Pancreas (tissue), 10 donors: Measurements from ENCODE around the gene GSS. TPM values are rescaled to one million over a fixed set of nuclear protein-coding genes. Genes with fewer than 3 reads are reported as not detected.

Experiments
- ATAC-seq, 4 donors: fragments of 200-7000 bp; cut with Tn5 transposase; one replicate each; pipeline versions ENCODE4 v1.8.0 to v1.9.1; 2020; ENCODE audit warnings: mild to moderate bottlenecking in 4 of 4, moderate library complexity in 4 of 4
- DNase-seq, 6 donors: peaks; one replicate each; pipeline ENCODE4 v3.0.0-alpha.2; 2020
- FAIRE-seq: peaks from 2 replicates; lab custom pipeline; 2012; peaks lifted over from hg19 to GRCh38; lab: Jason Lieb, UNC
- H3K27ac ChIP-seq, 4 donors: fragments of 200-600 bp; sonication (generic); 1 replicate in 3 of 4; 2 replicates in 1 of 4; pipeline versions ENCODE4 v1.5.0 to v1.8.0; 2020
- H3K27me3 ChIP-seq, 4 donors: fragments of 200-600 bp; one replicate each; pipeline ENCODE4 v1.8.0; 2021
- H3K36me3 ChIP-seq, 3 donors: fragments of 200-600 bp; sonication (generic) in 1 of 3; one replicate each; pipeline versions ENCODE4 v1.5.0 to v1.8.0; 2020 to 2021
- H3K4me1 ChIP-seq, 3 donors: fragments of 200-600 bp; one replicate each; pipeline ENCODE4 v1.8.0; 2021
- H3K4me3 ChIP-seq, 4 donors: fragments of 200-600 bp; sonication (generic) in 2 of 4; one replicate each; pipeline versions ENCODE4 v1.5.0 to v1.8.0; 2020 to 2021
- H3K9me3 ChIP-seq, 4 donors: fragments of 200-600 bp; one replicate each; pipeline ENCODE4 v1.8.0; 2021
- WGBS, 2 donors: extraction: QIAGEN DNeasy Blood & Tissue Kit; methylation state at CpG; one replicate each; pipeline ENCODE4 v1.1.7; 2013; 5-methylcytosine and 5-hydroxymethylcytosine counted together
- intact Hi-C, 3 donors: fragments of 100-400 bp; cut with DNase I; formaldehyde crosslinking; loops; one replicate each; pipeline versions ENCODE4 v1.11.1 to v1.14.2; 2022
- polyA plus RNA-seq, 2 donors: library from polyadenylated mRNA; stranded (reverse); fragments of 200-250 nt; gene quantifications; one replicate each; pipeline ENCODE4 v1.2.3, GENCODE V29; 2013
- total RNA-seq, 6 donors: library from RNA; stranded (reverse); fragmentation: NEBNext Ultra II Directional in 4 of 6; extraction: Animal tissue kit (Norgen Biotek cat#: 25700) in 4 of 6; gene quantifications; one replicate each; pipeline versions ENCODE4 v1.2.1 to v1.2.4, GENCODE V29; 2021 to 2023
- TF ChIP-seq, protein P1 (sequence below), 4 donors: fragments of 200-600 bp; sonication (generic) in 3 of 4; IDR thresholded peaks; one replicate each; pipeline versions ENCODE4 v1.5.0 to v1.8.0; 2021; ENCODE audit warnings: antibody characterized with exemption in 4 of 4
- donor health status: healthy with polysubstance abuse.
- donor health status: DM: no; HTN: no; CAD: no; lungs with moderate emphysema.
- donor health status: DM: no; HTN: no; CAD: no.
- donor health status: control.
- donor health status: control.
- donor health status: Bipolar disorder and iron deficiency.
- donor health status: DM: yes; HTN: yes; CAD: no.
- donor health status: DM: no; HTN: no; CAD: no.
- donor health status: DM: no; HTN: no; CAD: no.
- donor health status: DM: yes; HTN: yes; CAD: no.

GSS gene
- total and polyA plus RNA-seq, 8 donors = 6.7 to 32.2 (median 14.4) TPM

DNA sequence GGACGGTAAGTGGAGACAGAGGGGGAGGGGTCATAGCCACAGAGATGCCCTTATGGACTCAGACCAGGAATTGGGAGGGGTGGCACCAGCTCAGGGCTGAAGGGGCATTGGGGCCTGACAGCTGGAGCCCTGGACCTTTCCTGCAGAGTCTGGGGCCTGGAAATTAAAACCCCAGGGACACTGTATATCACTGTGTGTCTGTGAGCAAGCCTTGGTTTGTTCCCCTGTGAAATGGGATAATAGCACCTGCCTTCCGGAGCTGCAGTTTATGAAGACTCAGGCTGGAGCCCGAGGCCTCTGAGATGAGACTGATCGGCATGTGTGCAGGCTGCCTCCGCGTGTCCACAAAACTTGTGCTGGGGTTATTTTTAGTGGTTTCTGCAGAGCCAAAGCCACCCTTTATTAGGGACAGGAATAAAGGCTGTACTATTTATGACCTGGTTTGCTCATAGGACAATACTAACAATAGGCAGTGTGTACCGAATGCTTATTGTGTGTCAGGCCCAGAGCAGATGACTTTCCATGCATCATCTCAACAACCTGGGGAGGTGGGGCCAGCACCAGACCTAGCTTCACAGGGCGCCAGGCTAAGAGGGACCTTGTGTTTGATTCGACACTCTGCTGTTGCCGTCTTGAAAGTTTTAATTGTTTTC, 22.6 kb upstream of the GSS start:
- no peak for DNase-seq
- no peak for ATAC-seq
- 84 to 88% methylated on average over 10 of the region's 10 CpGs for WGBS, 2 donors
- no peaks in the 10 kb centered on the region for H3K27me3 ChIP-seq
- no peaks in the 10 kb centered on the region for H3K9me3 ChIP-seq
- H3K36me3 ChIP-seq = no peaks in the 10 kb centered on the region
- H3K4me1 ChIP-seq = no peaks in the 10 kb centered on the region
- H3K27ac ChIP-seq = no peak overlapping the region
- intact Hi-C loops = no loop called here
- no peak overlapping the region for H3K4me3 ChIP-seq
- no peak for FAIRE-seq
- TF ChIP-seq, protein P1, sequence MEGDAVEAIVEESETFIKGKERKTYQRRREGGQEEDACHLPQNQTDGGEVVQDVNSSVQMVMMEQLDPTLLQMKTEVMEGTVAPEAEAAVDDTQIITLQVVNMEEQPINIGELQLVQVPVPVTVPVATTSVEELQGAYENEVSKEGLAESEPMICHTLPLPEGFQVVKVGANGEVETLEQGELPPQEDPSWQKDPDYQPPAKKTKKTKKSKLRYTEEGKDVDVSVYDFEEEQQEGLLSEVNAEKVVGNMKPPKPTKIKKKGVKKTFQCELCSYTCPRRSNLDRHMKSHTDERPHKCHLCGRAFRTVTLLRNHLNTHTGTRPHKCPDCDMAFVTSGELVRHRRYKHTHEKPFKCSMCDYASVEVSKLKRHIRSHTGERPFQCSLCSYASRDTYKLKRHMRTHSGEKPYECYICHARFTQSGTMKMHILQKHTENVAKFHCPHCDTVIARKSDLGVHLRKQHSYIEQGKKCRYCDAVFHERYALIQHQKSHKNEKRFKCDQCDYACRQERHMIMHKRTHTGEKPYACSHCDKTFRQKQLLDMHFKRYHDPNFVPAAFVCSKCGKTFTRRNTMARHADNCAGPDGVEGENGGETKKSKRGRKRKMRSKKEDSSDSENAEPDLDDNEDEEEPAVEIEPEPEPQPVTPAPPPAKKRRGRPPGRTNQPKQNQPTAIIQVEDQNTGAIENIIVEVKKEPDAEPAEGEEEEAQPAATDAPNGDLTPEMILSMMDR (IDR thresholded peaks at IDR 0.05) = no peak

DNA sequence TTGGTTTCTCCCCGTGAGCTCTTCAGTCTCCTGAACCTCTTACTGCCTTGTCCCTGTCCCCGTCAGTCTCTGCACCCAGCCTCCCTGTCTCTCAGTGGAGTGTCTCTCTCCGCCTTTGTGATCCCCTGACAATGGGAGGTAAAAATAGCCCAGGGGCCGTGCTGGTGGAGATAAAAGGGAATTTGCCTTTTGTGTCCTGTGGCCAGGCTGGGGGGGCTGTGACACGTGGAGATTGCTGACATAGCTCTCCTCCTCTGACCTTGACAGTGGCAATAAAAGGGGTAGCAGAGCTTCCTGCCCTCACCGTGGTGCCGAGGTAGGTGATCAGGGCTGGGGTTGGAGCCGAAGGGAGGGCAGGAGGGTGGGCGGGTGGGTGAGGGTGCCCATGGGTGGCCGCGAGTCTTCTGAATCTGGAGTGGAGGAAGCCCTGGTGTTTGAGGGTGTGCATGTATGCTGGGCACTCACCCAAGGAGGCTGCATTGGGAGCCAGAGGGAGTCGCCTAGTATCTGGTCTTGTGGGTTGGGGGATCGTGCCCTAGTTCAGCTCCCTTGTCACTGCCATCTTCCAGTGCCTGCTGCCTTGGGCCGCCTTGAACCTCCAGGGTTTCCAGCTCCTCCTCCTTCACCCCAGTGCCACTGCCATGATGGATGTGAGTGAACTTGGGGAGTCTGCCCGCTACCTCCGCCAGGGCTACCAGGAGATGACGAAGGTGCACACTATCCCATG, 21.9 kb upstream of the GSS start:
- 57 to 64% methylated on average over 17 of the region's 17 CpGs for WGBS, 2 donors
- intact Hi-C loops = no loop called here
- no peak for FAIRE-seq

DNA sequence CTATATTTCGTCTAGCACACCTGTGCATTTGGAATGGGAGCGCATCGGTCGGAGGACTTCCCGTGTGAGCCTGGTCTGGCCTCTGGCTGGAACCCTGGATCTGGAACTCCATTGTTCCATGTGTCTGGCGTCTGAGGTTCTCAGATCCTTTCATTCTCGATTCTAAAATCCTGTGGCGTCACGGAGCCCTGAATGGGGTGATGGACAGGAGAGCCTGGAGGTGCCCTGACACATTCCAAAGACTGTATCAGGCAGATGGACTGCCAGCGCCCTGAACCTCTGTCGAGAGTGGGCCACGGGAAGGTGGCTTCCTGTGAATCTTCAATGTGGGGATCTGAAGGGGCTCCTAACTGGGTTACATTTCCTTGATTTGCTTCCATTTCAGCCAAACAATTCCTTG, 20.7 kb upstream of the GSS start:
- no peaks in the 10 kb centered on the region for H3K4me1 ChIP-seq
- H3K27me3 ChIP-seq = no peaks in the 10 kb centered on the region
- DNase-seq (no peak), ATAC-seq (no peak), FAIRE-seq (no peak)
- no peaks in the 10 kb centered on the region for H3K9me3 ChIP-seq
- 69 to 81% methylated on average over 12 of the region's 12 CpGs for WGBS, 2 donors
- no peak overlapping the region for H3K27ac ChIP-seq
- intact Hi-C loops = no loop called here
- TF ChIP-seq, protein P1 (IDR thresholded peaks at IDR 0.05) = no peak
- no peak overlapping the region for H3K4me3 ChIP-seq
- H3K36me3 ChIP-seq = no peaks in the 10 kb centered on the region

More for the DNA sequence above, 21.9 kb upstream of the GSS start:
- Histone ChIP-seq H3K4me1 (no peaks in the 10 kb centered on the region), H3K36me3 (no peaks in the 10 kb centered on the region), H3K4me3 (no peak overlapping the region), H3K27ac (no peak overlapping the region), H3K27me3 (no peaks in the 10 kb centered on the region), H3K9me3 (no peaks in the 10 kb centered on the region)
- TF ChIP-seq, protein P1 (IDR thresholded peaks at IDR 0.05) = no peak
- ATAC-seq (no peak), DNase-seq (peak in 1 of 6 donors; percentile 38)

DNA sequence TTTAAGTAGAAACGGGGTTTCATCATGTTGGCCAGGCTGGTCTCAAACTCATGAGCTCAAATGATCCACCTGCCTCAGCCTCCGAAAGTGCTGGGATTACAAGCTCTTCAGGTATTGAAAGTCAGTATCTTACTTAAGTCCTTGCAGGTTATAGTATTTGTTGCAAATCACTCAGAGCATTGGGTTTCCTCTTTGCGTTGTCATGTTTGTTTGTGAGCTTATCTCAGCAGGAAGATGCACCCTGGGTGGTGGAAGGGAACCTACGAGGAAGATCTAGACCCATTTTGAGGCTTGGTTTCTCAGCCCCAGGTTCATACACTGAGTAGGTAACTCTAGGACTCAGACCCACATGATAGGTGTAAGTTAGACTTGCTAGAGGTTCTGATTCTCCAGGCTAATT, 18.6 kb upstream of the GSS start:
- WGBS, 2 donors = 74 to 76% methylated on average over 4 of the region's 4 CpGs
- H3K27me3 ChIP-seq = no peaks in the 10 kb centered on the region
- no peak overlapping the region for H3K4me3 ChIP-seq
- H3K4me1 ChIP-seq = no peaks in the 10 kb centered on the region
- DNase-seq = no peak
- ATAC-seq = no peak
- no peaks in the 10 kb centered on the region for H3K36me3 ChIP-seq
- TF ChIP-seq, protein P1 (IDR thresholded peaks at IDR 0.05) = no peak
- intact Hi-C loops = no loop called here
- H3K9me3 ChIP-seq = no peaks in the 10 kb centered on the region
- no peak overlapping the region for H3K27ac ChIP-seq
- FAIRE-seq = no peak
